SH-SY5Y (cell line): ENCODE measurements around the gene MAP7D2.

Experiments
- GATA2 ChIP-seq: IDR thresholded peaks from 2 replicates; pipeline ENCODE4 v1.6.1; 2011; ENCODE audit warnings: mild to moderate bottlenecking, low read depth, low read length
- GATA3 ChIP-seq: IDR thresholded peaks from 2 replicates; pipeline ENCODE4 v1.6.1; 2011; ENCODE audit warnings: low read depth, mild to moderate bottlenecking, low read length, moderate library complexity

GRCh38 chrX:20071511-20072079 lies 45.1 kb downstream of the MAP7D2 start:
- TF ChIP-seq GATA2 (no peak), GATA3 (no peak)
